GM21717 (cell line): ENCODE measurements around the gene BCL2L14.

ENCODE experiments used
- ATAC-seq: cut with Tn5 transposase; IDR thresholded peaks from one replicate; pipeline ENCODE4 v1.9.1; 2021; ENCODE audit warnings: mild to moderate bottlenecking, moderate library complexity; ENCODE audit not compliant: unreplicated experiment

Gene BCL2L14

DNA sequence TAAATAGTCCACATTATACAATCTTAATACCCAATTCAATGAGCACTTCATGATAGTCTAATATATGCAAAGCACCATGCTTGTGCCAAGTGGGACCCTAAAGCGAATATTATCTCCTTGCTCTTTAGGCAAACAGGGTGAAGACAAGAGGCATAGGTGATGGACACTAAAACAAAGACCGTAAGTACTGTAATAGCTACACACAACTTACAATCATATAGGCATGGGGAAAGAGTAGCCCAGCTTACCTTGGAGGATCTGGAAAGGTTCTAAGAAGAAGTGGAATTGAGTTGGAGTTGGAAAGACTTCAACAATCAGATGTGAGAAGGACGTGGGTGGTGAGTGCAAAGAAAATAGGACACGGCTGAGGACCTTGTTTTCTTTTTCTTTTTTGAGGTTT is 19.1 kb upstream of the BCL2L14 start:
- no peak for ATAC-seq

- ATAC-seq = no peak
Observed at GRCh38 chr12:12054993-12055392, 15.7 kb upstream of the BCL2L14 start.

GRCh38 chr12:12056951-12057350 is 13.8 kb upstream of the BCL2L14 start:
- ATAC-seq = no peak

GRCh38 chr12:12064596-12064995 is 6.1 kb upstream of the BCL2L14 start:
- no peak for ATAC-seq

- no peak for ATAC-seq
Observed at GRCh38 chr12:12068751-12069150, 2.0 kb upstream of the BCL2L14 start.

DNA sequence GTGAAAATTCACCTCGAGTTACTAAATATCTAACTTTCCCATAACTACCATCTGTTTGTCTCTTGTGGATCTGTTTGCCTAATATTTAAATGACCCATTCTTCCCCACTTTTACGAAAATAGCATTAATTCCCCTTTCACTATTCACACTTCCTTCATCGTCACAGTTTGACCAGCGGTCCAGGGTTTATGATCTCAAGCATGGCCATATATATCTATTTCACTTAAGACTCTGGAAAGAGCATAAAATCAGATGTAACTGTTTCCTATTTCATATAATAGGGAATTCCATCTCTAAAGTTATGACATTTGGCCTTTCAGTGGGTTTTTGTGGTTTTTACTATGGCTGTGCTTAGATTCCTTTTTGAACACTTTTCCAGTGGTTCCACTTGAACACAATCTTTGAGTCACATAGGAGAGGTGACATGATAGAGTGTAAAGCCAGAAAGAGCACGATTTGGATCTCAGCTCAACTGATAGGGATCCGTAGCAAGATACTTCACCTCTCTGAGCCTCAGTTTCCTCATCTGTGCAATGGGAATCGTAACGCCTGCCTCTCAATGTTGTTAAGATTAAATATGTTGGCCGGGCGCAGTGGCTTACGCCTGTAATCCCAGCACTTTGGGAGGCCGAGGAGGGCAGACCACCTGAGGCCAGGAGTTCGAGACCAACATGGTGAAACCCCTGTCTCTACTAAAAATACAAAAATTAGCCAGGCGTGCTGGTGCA is 754 bp upstream of the BCL2L14 start:
- no peak for ATAC-seq

GRCh38 chr12:12072064-12072760 is 1.5 kb downstream of the BCL2L14 start:
- ATAC-seq = no peak

DNA sequence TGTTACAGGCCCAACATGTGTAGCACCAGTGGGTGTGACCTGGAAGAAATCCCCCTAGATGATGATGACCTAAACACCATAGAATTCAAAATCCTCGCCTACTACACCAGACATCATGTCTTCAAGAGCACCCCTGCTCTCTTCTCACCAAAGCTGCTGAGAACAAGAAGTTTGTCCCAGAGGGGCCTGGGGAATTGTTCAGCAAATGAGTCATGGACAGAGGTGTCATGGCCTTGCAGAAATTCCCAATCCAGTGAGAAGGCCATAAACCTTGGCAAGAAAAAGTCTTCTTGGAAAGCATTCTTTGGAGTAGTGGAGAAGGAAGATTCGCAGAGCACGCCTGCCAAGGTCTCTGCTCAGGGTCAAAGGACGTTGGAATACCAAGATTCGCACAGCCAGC is 8.6 kb downstream of the BCL2L14 start:
- no peak for ATAC-seq

- ATAC-seq = no peak
Observed at GRCh38 chr12:12081836-12082497, 11.2 kb downstream of the BCL2L14 start.

DNA sequence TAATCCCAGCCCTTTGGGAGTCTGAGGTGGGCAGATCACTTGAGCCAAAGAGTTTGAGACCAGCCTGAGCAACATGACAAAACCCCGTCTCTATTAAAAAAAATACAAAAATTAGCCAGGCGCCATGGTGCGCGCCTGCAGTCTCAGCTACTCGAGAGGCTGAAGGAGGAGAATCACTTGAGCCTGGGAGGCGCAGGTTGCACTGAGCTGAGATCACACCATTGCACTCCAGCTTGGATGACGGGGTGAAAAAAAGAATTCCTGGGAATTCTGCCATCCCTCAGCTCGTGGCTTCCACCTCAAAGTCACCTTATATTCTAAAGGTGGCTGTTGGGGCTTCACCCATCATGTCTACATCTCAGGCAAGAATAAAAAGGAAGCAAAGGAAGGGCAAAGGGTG is 12.9 kb downstream of the BCL2L14 start:
- ATAC-seq = no peak

- no peak for ATAC-seq
Observed at GRCh38 chr12:12086362-12086761, 15.6 kb downstream of the BCL2L14 start.

GRCh38 chr12:12086973-12087692 is 16.4 kb downstream of the BCL2L14 start:
- ATAC-seq = no peak

GRCh38 chr12:12087693-12088034 is 16.9 kb downstream of the BCL2L14 start:
- no peak for ATAC-seq

GRCh38 chr12:12088147-12088546 is 17.4 kb downstream of the BCL2L14 start:
- no peak for ATAC-seq

GRCh38 chr12:12088761-12089160 is 18.0 kb downstream of the BCL2L14 start:
- ATAC-seq = no peak

GRCh38 chr12:12091071-12091470 is 20.3 kb downstream of the BCL2L14 start:
- no peak for ATAC-seq

DNA sequence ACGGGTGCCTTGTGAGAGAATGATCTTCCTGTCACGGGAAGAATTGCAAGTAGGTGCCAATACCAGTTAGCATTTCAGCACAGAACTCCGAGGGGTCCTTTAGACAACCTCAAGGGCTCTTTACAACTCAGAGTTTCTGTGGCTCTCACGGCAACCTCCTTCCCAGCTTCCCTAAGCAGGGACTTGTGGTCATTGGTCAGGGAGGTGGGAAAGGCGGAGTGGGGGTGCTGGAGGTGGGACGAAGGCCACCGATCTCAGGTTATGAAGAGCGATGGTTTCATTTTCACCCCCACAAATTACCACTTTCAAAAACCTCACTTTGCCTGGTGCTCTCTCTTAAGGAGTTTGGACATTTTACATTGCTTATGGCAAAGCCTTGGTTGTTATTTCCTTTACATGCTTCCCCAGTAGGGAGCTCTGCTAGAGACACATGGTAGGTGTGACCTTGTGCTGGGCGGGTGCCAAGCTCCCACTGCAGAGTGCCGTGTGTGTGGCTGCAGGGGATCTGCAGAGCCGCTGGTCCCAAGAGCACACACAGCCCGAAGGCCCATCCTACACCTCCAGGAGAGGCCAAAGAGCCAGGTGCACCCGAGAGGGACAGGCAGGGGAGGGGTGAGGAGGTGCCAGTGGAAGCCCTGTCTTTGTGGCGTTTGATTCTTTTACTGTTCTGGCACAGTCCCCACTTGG is 21.4 kb downstream of the BCL2L14 start:
- ATAC-seq = no peak

DNA sequence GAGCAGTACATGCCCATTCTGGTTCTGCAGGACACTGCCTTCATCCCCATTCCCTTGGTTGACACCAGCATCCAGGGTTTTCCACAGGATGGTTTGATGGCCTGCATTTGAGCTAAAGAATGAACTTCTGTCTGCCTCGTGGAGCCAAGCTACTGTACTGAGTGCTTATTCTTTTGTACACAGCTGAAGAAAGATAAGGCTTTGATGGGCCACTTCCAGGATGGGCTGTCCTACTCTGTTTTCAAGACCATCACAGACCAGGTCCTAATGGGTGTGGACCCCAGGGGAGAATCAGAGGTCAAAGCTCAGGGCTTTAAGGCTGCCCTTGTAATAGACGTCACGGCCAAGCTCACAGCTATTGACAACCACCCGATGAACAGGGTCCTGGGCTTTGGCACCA is 23.7 kb downstream of the BCL2L14 start:
- ATAC-seq = no peak

GRCh38 chr12:12095021-12095420 is 24.3 kb downstream of the BCL2L14 start:
- ATAC-seq = no peak

DNA sequence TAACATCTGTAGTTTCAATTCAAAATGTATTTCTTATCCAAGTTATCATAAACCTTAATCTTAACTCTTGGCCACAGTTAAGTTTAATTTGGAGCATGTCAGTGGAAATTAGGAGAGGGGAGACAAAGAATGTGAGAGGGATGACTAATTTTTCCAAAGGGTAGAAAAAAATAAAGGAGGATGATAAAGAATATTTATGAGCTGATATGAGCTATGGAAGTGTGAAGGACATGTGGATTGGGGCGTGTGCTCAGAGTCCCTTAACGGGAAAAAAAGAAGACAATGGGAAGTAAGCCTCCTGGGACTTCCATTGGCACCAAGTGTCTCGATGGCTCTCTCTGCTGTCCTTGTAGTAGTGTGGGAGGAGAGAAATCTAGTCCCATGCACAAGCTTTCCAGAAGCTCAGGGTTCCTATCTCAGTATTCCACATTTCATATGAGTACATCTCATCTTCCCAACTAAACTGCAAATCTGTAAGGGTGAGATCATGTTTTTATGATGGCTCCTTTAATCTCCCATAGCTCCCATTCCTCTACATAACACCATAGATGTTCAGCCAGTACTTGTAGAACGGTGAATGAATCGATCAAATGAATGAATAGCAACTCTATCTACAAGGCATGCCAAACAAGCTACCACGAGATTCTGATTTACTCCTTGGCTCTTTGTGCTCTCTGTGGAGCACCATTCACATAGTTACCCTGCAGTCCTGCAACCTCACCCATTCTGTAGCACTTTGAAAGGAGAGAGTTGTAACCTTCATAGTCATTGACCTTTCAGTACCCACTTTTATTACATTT is 27.4 kb downstream of the BCL2L14 start:
- ATAC-seq = no peak
